ENCODE measurements around the gene PSMA7. TPM values are rescaled to one million over a fixed set of nuclear protein-coding genes. Genes with fewer than 3 reads are reported as not detected.

Gene PSMA7
- total RNA-seq, 4 donors from 2014 or later: 632 to 1,338 (median 1,003) TPM

DNA sequence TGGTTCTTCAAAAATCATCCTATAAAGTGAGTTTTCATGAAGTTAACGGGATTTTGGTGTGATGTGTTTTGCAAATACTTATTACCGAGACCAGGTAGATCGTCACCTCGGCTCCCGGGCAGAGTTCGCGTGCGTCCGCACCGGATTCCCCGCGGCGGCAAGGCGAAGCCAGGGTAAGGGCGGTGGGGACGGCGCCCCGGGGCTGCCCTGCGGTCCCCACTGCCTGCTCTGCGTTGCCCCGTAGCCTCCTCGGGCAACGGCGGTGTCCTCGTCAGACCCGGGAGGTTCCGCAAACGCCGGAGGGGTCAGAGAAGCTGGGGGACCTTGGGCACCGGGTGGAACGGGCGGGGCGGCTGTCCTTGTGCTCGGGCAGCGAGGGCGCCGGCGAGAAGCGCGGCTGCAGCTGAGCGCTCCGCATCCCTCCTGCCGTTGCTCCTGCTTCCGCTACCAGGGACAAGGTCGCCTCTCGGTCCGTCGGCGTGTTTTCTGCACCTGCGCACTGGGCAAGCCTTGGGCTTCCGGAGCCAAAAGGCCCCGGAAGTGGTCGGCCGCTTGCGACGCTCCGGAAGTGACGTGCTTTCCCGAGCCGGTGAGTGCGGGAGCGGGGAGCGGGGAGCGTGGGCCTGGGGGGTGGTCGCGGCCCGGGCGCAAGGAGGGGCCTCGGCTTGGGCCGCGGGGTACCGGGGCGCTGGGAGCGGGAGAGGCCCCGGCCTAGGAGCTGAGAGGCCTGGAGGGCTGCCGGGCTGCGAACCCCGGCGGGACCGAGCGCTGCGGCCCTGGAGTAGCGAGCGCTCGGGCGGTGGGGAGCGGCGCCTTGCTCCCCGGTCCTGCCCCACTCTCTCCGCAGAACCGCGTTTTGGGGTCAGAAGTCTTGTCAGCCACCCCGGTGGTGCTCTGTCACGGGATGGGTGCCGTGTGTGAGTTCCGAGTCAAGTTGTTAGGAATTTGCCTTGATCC lies 39.6 kb upstream of the PSMA7 start, which contains the start of gene MTG2:
TSS of gene MTG2 (plus strand) at position 560 of the 957 bp plus-strand sequence. CDS start 10,393 bp downstream, outside the sequence.
- H3K36me3 ChIP-seq: peaks cover 0 to 10% of the 10 kb centered on the region in 2 donors
- DNase-seq (peak; percentile 92 to 94), ATAC-seq (peak; percentile 98)
- TF ChIP-seq, protein P1, sequence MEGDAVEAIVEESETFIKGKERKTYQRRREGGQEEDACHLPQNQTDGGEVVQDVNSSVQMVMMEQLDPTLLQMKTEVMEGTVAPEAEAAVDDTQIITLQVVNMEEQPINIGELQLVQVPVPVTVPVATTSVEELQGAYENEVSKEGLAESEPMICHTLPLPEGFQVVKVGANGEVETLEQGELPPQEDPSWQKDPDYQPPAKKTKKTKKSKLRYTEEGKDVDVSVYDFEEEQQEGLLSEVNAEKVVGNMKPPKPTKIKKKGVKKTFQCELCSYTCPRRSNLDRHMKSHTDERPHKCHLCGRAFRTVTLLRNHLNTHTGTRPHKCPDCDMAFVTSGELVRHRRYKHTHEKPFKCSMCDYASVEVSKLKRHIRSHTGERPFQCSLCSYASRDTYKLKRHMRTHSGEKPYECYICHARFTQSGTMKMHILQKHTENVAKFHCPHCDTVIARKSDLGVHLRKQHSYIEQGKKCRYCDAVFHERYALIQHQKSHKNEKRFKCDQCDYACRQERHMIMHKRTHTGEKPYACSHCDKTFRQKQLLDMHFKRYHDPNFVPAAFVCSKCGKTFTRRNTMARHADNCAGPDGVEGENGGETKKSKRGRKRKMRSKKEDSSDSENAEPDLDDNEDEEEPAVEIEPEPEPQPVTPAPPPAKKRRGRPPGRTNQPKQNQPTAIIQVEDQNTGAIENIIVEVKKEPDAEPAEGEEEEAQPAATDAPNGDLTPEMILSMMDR (IDR thresholded peaks at IDR 0.05 in 4 of 5, conservative IDR thresholded peaks at IDR 0.05 in 1 of 5): peak in 3 of 5 experiments; percentile 14 to 25 (median 15)
- peak; percentile 89 to 93 for TF ChIP-seq POLR2A (IDR thresholded peaks at IDR 0.05)
- no peaks in the 10 kb centered on the region for H3K9me3 ChIP-seq
- intact Hi-C loops (cut with DNase I; ENCODE audit: low total_unique reads): loop anchor here (1.0 to 10.0 kb wide), 6 partner anchors 40 to 202 kb away; partner anchors contain the start of genes ADRM1, LSM14B, OSBPL2 and PSMA7
- in situ Hi-C loops (cut with MboI; ENCODE audit: low sequenced_read_pairs in 4 of 4): loop anchor here in 1 of 4 donors (25.0 kb wide), 1 partner anchor 205 kb away; the partner anchor contains the start of gene RPS21
- H3K4me1 ChIP-seq: peaks cover 16 to 20% of the 10 kb centered on the region in 2 donors
- H3K4me3 ChIP-seq: peak within 1 kb of the TSS; percentile 77 to 99 (median 84)
- no peaks in the 10 kb centered on the region for H3K27me3 ChIP-seq
- peak within 1 kb of the TSS; percentile 87 to 97 (median 90) for H3K27ac ChIP-seq

DNA sequence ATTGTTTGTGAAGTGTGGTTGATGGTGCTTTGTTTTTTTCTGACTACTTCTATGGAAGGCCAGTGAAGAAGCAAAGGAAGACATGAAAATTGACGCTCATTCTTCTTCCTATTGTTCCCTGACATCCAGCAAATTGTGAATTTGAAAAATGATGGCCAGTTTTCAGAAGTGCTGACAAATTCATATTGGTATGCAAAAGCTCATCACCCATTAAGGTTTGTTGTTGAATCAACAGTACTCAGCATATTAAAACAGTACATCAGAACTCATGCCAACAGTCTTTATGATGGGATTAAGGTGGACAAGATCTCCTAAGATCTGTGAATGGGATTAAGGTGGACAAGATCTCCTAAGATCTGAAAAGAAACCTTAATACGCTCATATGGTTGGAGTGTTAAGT lies 38.6 kb upstream of the PSMA7 start:
- in situ Hi-C loops (cut with MboI; ENCODE audit: low sequenced_read_pairs in 4 of 4): loop anchor here in 1 of 4 donors (25.0 kb wide), 1 partner anchor 205 kb away; the partner anchor contains the start of gene RPS21

DNA sequence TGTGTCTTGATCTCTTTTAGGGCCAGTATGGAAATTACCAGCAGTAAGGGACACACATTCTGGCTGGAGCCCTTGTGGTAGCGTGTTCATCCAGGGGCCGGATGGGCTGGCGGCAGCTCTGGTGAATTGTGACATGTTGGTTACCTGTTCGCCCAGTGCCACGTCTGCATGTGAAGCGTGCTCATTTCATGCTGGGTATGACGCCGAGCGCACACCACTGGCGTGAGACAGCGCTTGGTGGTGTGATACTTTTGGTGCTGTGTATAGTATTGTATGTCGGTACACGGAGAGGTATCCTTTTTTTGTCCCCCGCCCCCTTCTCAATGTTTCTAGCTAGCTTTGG lies 35.9 kb upstream of the PSMA7 start:
- no peak overlapping the region for H3K4me3 ChIP-seq
- H3K36me3 ChIP-seq: peaks cover 0 to 28% of the 10 kb centered on the region in 2 donors
- H3K9me3 ChIP-seq: no peaks in the 10 kb centered on the region
- TF ChIP-seq, protein P1 (IDR thresholded peaks at IDR 0.05 in 4 of 5, conservative IDR thresholded peaks at IDR 0.05 in 1 of 5): no peak
- no peak for TF ChIP-seq POLR2A (IDR thresholded peaks at IDR 0.05)
- H3K27ac ChIP-seq: no peak overlapping the region
- H3K27me3 ChIP-seq: no peaks in the 10 kb centered on the region
- peaks cover 11 to 13% of the 10 kb centered on the region in 2 donors for H3K4me1 ChIP-seq
- intact Hi-C loops (cut with DNase I; ENCODE audit: low total_unique reads): no loop called here
- ATAC-seq: no peak
- in situ Hi-C loops (cut with MboI; ENCODE audit: low sequenced_read_pairs in 4 of 4): loop anchor here in 1 of 4 donors (25.0 kb wide), 1 partner anchor 208 kb away; the partner anchor contains the start of gene RPS21
- no peak for DNase-seq

More for the DNA sequence above, 38.6 kb upstream of the PSMA7 start:
- peak overlapping the region; percentile 87 to 97 (median 90) for H3K27ac ChIP-seq
- peaks cover 0 to 11% of the 10 kb centered on the region in 2 donors for H3K36me3 ChIP-seq
- no peaks in the 10 kb centered on the region for H3K9me3 ChIP-seq
- ATAC-seq (no peak), DNase-seq (no peak)
- intact Hi-C loops (cut with DNase I; ENCODE audit: low total_unique reads): loop anchor here (1.0 to 10.0 kb wide), 5 partner anchors 40 to 203 kb away; partner anchors contain the start of genes LSM14B, OSBPL2, PSMA7 and RPS21
- H3K4me3 ChIP-seq: peak overlapping the region in 3 of 4 donors; percentile 78 to 99 (median 89)
- peaks cover 16 to 17% of the 10 kb centered on the region in 2 donors for H3K4me1 ChIP-seq
- no peak for TF ChIP-seq POLR2A (IDR thresholded peaks at IDR 0.05)
- TF ChIP-seq, protein P1 (IDR thresholded peaks at IDR 0.05 in 4 of 5, conservative IDR thresholded peaks at IDR 0.05 in 1 of 5): no peak
- no peaks in the 10 kb centered on the region for H3K27me3 ChIP-seq

DNA sequence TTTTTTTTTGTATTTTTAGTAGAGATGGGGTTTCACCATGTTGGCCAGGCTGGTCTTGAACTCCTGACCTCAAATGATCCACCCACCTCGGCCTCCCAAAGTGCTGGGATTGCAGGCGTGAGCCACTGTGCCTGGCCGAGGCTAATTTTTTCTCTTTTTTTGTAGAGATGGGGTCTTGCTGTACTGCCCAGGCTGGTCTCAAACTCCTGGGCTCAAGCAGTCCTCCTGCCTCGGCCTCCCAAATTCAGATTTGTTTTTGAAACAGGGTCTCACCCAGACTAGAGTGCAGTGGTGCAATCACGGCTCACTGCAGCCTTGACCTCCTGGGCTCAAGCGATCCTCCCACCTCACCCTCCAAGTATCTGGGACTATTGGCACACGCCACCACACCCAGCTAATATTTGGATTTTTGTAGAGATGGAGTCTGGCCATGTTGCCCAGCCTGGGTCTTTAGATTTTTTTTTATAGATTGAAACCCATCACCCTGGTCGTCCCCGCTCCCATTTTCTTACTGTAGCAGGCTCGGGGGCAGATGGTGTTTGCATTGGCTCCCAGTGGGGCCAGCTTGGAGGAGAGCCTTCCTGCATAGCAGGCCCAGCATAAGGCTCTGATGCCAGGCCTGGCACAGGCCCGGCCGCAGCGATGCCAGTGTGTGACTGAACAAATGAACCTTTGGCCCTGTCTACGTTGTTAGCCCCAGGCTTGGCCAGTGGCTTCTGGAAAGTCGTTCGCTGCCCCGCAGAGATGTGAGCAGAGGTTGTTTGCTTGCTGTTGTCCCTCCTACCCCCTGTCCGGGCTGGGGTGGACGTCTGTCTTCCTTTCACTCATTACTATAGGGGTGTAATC lies 35.3 kb upstream of the PSMA7 start:
- no peak for TF ChIP-seq POLR2A (IDR thresholded peaks at IDR 0.05)
- TF ChIP-seq, protein P1 (IDR thresholded peaks at IDR 0.05 in 4 of 5, conservative IDR thresholded peaks at IDR 0.05 in 1 of 5): no peak
- Histone ChIP-seq H3K27ac (no peak overlapping the region), H3K4me1 (peaks cover 5 to 7% of the 10 kb centered on the region in 2 donors), H3K27me3 (no peaks in the 10 kb centered on the region), H3K4me3 (no peak overlapping the region), H3K36me3 (peaks cover 0 to 33% of the 10 kb centered on the region in 2 donors), H3K9me3 (no peaks in the 10 kb centered on the region)
- ATAC-seq (no peak), DNase-seq (no peak)
- intact Hi-C loops (cut with DNase I; ENCODE audit: low total_unique reads): no loop called here
- in situ Hi-C loops (cut with MboI; ENCODE audit: low sequenced_read_pairs in 4 of 4): loop anchor here in 1 of 4 donors (25.0 kb wide), 1 partner anchor 209 kb away; the partner anchor contains the start of gene RPS21

All from gastrocnemius medialis (tissue), 4 donors.